Spinal cord (tissue), 10 donors: Measurements from ENCODE around the gene KLF6. TPM values are rescaled to one million over a fixed set of nuclear protein-coding genes. Genes with fewer than 3 reads are reported as not detected.
"Not testable (repeated sequence)": the region's sequence is repeated elsewhere in the genome, so short reads cannot be mapped to it uniquely, and the experiment has no call there.

Experiments
- DNase-seq, 6 donors: peaks; one replicate each; pipeline versions ENCODE4 v3.0.0 to v3.0.0-alpha.2; 2013 to 2015; ENCODE audit warnings: low spot score in 6 of 6, low read depth in 4 of 6
- H3K27ac ChIP-seq: one replicate; pipeline ENCODE4 v1.5.1; 2013; ENCODE audit warnings: low read depth, low read length, control low read depth
- H3K27me3 ChIP-seq: one replicate; pipeline ENCODE4 v1.6.1; 2013; ENCODE audit warnings: low read length; ENCODE audit not compliant: control insufficient read depth, insufficient read depth
- H3K36me3 ChIP-seq: one replicate; pipeline ENCODE4 v1.6.1; 2013; ENCODE audit warnings: low read length; ENCODE audit not compliant: control insufficient read depth, insufficient read depth
- H3K4me1 ChIP-seq: one replicate; pipeline ENCODE4 v1.6.1; 2013; ENCODE audit warnings: low read length; ENCODE audit not compliant: control insufficient read depth, insufficient read depth
- H3K4me3 ChIP-seq: one replicate; pipeline ENCODE4 v1.5.1; 2013; ENCODE audit warnings: low read depth, low read length, control low read depth
- H3K9me3 ChIP-seq: one replicate; pipeline ENCODE4 v1.6.1; 2013; ENCODE audit warnings: low read length; ENCODE audit not compliant: control insufficient read depth, insufficient read depth
- WGBS: methylation state at CpG from one replicate; pipeline ENCODE4 v1.1.5; 2013; ENCODE audit warnings: missing lambda C conversion rate; ENCODE audit not compliant: insufficient coverage; 5-methylcytosine and 5-hydroxymethylcytosine counted together
- polyA plus RNA-seq, 2 donors: library from polyadenylated mRNA; unstranded; fragments of 120-200 nt; gene quantifications; one replicate each; pipeline ENCODE4 v1.2.1, GENCODE V29; 2013; ENCODE audit not compliant: insufficient read length in 2 of 2
- total RNA-seq, 2 donors: library from RNA; depleted of rRNA in 1 of 2; stranded (reverse); fragments of 120-200 nt in 1 of 2; fragments of >200 nt in 1 of 2; gene quantifications; one replicate each; pipeline versions ENCODE4 v1.2.3 to v1.2.4, GENCODE V29; 2013 to 2014
- donor health status: healthy.

The KLF6 gene
- total and polyA plus RNA-seq, 4 donors: 38.4 to 70.3 (median 47.1) TPM

- Histone ChIP-seq H3K9me3 (no peaks in the 10 kb centered on the region), H3K27ac (no peak overlapping the region), H3K4me1 (no peaks in the 10 kb centered on the region), H3K4me3 (no peak overlapping the region), H3K27me3 (no peaks in the 10 kb centered on the region), H3K36me3 (no peaks in the 10 kb centered on the region)
- 83% methylated on average over 5 of the region's 6 CpGs for WGBS
- DNase-seq: no peak
Measured at GRCh38 chr10:3741688-3742461, 43.1 kb downstream of the KLF6 start.

- no peak overlapping the region for H3K27ac ChIP-seq
- 50% methylated on average over 1 of the region's 5 CpGs for WGBS
- no peak for DNase-seq
- H3K9me3 ChIP-seq: no peaks in the 10 kb centered on the region
- no peaks in the 10 kb centered on the region for H3K27me3 ChIP-seq
- no peak overlapping the region for H3K4me3 ChIP-seq
- no peaks in the 10 kb centered on the region for H3K4me1 ChIP-seq
- H3K36me3 ChIP-seq: no peaks in the 10 kb centered on the region
Measured at GRCh38 chr10:3740157-3740871, 44.7 kb downstream of the KLF6 start.

GRCh38 chr10:3738855-3739350, 46.1 kb downstream of the KLF6 start:
- Histone ChIP-seq H3K4me1 (no peaks in the 10 kb centered on the region), H3K4me3 (no peak overlapping the region), H3K27ac (no peak overlapping the region), H3K27me3 (no peaks in the 10 kb centered on the region), H3K9me3 (no peaks in the 10 kb centered on the region), H3K36me3 (no peaks in the 10 kb centered on the region)
- DNase-seq: no peak
- no CpG with 5 or more reads among the region's 1 CpG for WGBS

GRCh38 chr10:3737864-3738263, 47.1 kb downstream of the KLF6 start:
- WGBS: 36% methylated on average over 2 of the region's 4 CpGs
- no peak overlapping the region for H3K4me3 ChIP-seq
- no peaks in the 10 kb centered on the region for H3K36me3 ChIP-seq
- no peaks in the 10 kb centered on the region for H3K4me1 ChIP-seq
- no peaks in the 10 kb centered on the region for H3K27me3 ChIP-seq
- H3K9me3 ChIP-seq: no peaks in the 10 kb centered on the region
- H3K27ac ChIP-seq: no peak overlapping the region
- no peak for DNase-seq

GRCh38 chr10:3735175-3735574, 49.8 kb downstream of the KLF6 start:
- WGBS: 86% methylated on average over 10 of the region's 10 CpGs
- DNase-seq: no peak
- Histone ChIP-seq H3K36me3 (no peaks in the 10 kb centered on the region), H3K4me1 (peaks cover under 1% of the 10 kb centered on the region), H3K27me3 (no peaks in the 10 kb centered on the region), H3K4me3 (no peak overlapping the region), H3K9me3 (no peaks in the 10 kb centered on the region), H3K27ac (no peak overlapping the region)

GRCh38 chr10:3734111-3734510, 50.9 kb downstream of the KLF6 start:
- H3K27me3 ChIP-seq: no peaks in the 10 kb centered on the region
- peaks cover 3% of the 10 kb centered on the region for H3K4me1 ChIP-seq
- H3K9me3 ChIP-seq: no peaks in the 10 kb centered on the region
- H3K36me3 ChIP-seq: no peaks in the 10 kb centered on the region
- WGBS: 86% methylated on average over 3 of the region's 3 CpGs
- no peak overlapping the region for H3K4me3 ChIP-seq
- DNase-seq: no peak
- H3K27ac ChIP-seq: no peak overlapping the region

GRCh38 chr10:3732183-3732582, 52.8 kb downstream of the KLF6 start:
- H3K9me3 ChIP-seq, H3K27ac ChIP-seq, H3K4me3 ChIP-seq, H3K4me1 ChIP-seq, H3K27me3 ChIP-seq, H3K36me3 ChIP-seq, DNase-seq: not testable (repeated sequence)
- 88% methylated on average over 2 of the region's 3 CpGs for WGBS

- 65% methylated on average over 10 of the region's 12 CpGs for WGBS
- H3K9me3 ChIP-seq: peaks cover 1% of the 10 kb centered on the region
- no peaks in the 10 kb centered on the region for H3K36me3 ChIP-seq
- H3K27me3 ChIP-seq: no peaks in the 10 kb centered on the region
- DNase-seq: peak in 1 of 6 donors; percentile 66
- peaks cover 3% of the 10 kb centered on the region for H3K4me1 ChIP-seq
- H3K4me3 ChIP-seq: no peak overlapping the region
- H3K27ac ChIP-seq: no peak overlapping the region
Measured at GRCh38 chr10:3729397-3729976, 55.5 kb downstream of the KLF6 start.

- H3K9me3 ChIP-seq: peaks cover 1% of the 10 kb centered on the region
- DNase-seq: no peak
- no peak overlapping the region for H3K27ac ChIP-seq
- WGBS: no CpG with 5 or more reads among the region's 3 CpGs
- no peaks in the 10 kb centered on the region for H3K27me3 ChIP-seq
- no peak overlapping the region for H3K4me3 ChIP-seq
- H3K4me1 ChIP-seq: peaks cover 3% of the 10 kb centered on the region
- H3K36me3 ChIP-seq: no peaks in the 10 kb centered on the region
Measured at GRCh38 chr10:3728563-3728962, 56.4 kb downstream of the KLF6 start.
